T1000 (cell line): ENCODE data around the gene ADSS2.
"Not testable (repeated sequence)": the region's sequence is repeated elsewhere in the genome, so short reads cannot be mapped to it uniquely, and the experiment has no call there.

Source experiments
- DNase-seq: peaks from one replicate; lab custom pipeline; 2025; ENCODE audit warnings: mixed read lengths; lab: John Stamatoyannopoulos, UW

Gene ADSS2

DNA sequence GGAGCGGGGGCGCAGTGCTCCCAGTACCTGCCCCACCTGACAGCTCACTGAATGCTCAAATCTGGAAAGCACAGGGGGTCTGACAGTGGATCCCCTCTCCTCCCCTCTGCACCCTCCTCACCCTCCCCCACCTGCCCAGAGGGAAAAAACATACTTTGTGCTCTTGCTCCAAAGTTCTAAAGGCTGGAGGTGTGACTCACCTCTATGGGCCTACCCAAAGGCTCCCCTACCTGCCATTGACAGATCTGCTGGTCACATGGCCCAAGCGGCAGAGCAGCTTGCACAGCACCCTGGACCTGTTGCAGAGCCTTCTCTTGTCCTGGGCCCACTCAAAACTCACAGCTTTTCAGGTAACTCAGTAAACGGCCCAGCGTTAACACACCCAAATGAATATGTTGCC, 55.7 kb downstream of the ADSS2 start:
- DNase-seq, result no peak

DNA sequence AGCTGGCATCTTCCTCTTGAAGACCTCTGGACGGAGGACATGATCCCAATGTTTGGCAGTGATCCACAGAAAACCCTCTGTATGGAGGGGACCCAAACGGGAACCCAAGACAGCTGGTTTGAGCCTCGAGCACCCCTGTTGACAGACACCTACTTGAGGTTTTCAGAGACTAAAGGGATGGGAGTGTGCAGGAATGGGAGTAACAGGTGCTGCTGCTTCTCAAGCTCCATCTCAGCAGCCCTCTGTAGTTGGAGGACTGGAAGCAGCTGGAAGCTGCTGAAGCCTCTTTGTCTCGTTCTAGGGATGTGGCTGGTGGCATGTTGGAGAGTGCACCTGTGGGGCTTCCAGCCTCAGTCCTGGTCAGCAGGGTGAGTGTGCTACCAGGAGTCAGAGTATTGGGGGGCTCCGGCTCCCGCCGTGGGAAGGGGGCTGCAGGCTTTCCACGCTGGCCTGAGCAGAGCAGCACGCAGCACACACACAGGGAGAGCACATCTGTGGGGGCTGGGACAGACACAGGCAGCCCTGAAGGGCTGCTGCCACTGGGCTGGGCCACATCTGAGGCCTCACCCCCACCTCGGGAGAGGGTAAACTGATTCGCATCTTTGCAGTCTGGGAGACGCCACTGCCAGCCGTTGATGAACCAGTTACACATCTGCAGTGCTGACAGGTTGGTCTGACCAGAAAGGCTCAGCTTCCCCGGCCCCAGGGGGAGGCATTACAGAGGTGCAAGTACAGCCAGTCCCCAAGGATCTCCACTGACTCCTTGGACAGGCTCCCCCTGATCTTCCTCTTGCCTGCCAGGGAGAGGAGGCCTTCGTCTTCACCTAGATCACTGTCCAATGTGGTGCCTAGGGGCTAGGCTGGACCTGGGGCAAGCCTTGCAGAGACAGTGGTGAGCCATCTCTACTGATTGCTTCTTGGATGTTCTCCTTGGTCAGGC, 56.6 kb downstream of the ADSS2 start:
- DNase-seq, result no peak

DNA sequence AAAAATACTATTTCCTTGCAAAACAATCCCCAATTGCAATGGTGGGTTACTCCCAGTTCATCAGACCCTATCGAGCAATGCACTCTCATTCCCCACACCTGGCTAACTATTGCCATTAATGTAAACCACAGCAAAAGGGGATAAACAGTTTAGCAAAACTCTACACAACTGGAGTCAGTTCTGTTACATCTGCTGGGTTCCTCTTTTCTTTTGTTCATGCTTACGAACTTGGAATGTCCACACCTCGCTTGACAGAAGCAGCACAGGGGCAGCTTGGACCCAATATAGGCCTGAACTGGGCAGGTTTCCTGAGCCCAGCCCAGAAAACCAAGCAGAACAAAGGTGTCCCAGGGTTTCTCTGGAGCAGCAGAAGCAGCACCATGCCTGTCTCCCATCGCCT, 57.4 kb downstream of the ADSS2 start:
- no peak for DNase-seq

DNA sequence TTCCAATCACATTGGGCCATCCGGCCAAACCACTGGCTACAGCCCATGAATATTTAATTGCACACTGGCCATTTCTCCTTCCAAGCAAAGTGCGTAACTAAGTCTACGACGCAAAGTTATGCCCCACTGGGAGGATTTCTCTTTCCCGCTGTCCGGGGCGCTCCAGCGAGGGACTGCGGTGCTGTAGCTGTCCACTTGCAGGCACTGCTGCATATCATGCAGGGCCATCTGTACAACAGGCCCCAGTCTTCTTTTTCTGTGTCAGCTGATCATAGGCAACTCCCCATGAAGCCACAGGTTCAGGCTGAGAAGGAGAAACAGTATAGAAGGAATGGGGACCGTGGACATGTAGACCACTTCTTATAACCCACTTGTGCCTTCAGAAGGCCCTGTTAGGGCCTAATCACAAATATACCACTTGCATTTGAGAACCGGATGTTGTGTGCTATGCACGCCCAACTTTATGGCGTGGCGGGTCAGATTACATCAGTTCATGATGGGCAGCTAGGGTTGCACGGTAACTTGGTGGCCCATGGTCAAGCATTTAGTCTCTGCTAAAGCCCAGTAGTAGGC, 58.0 kb downstream of the ADSS2 start:
- DNase-seq, result no peak

DNA sequence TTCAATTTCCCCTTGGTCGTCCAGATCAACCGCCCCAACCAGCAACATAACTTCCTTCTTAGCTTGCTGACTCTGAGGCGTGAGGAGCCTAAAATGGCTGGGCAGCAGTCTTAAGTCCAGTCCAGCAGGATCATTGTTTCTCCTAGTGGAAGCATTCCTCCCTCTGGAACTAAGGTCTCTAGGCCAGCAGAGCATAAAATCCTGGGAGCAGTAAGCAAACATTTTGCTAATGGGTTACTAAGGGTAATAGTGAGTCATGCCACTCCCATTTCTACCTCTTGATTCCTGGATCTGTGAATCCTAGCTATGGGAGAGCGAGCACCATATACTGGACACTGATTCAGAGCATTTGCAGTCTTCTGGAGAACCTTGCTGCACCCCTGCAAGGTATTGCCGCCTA, 59.9 kb downstream of the ADSS2 start:
- no peak for DNase-seq

DNA sequence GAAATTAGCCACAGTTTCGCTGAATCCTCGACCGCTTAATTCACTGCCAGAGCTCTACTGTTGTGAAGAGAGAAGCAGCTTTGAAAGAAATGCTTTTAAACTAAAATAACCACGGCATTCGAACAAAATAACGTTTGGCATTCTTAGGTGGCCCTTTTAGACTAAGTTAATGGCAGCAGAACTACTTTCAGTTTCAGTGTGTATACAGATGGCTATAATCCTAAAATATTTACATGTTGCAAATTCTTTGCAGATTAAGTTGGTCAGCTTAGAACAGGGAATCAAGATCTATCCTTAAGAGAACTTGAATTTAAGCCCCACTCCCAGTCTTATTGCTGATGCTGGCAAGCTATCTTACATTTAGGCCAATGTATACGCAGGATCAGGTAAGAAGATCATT, 62.7 kb downstream of the ADSS2 start:
- DNase-seq, result no peak

DNA sequence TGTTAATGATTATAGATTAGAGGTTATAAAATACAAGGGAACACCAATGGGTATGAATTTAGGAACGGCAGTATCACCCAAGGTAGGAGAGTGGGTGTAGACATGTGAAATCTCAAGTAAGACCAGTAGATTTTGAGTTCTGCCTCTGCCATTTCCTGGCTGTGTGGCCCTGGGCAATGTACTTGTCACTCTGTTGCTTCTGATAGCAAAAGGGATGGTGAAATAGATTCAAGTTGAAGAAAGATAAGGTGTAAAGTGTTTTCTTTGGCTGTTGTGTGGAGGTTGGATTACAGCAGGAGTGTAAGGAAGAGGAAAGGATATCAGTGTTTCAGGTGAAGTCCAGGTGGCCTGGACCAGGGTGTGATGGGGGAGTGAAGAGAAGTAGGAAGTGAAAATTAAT, 64.3 kb downstream of the ADSS2 start:
- DNase-seq, result no peak

DNA sequence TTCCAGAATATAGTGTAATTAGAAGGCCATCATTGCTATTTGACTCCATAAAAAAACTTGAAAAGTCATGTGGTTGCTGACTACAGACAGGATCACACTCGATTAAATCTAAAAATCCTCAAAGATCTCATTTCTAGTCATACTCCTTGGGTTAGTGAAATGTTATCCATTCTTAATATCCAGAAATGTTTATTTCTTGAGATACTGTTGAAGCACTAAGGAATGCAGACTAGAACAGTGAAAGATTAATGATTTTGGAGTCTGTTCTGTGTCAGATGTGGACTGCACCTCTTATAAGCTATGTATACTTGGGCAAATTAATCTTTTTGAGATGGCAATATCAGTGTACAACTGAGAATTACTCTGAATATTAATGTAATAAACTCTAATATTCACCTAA, 65.1 kb downstream of the ADSS2 start:
- no peak for DNase-seq

DNA sequence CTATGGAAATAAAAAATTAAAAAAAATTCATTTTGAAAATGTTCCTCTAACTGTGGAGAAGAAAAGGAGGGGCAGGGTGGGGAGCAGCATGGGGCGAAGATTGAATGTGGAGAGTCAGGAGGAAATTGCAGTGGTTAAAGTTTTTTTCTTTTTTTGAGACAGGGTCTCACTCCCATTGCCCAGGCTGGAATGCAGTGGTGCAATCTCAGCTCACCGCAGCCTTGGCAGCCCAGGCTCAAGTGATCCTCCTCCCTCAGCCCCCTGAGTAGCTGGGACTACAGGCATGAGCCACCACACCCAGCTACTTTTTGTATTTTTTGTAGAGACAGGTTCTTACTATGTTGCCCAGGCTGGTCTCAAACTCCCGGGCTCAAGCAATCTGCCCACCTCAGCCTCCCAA, 67.6 kb downstream of the ADSS2 start:
- no peak for DNase-seq

DNA sequence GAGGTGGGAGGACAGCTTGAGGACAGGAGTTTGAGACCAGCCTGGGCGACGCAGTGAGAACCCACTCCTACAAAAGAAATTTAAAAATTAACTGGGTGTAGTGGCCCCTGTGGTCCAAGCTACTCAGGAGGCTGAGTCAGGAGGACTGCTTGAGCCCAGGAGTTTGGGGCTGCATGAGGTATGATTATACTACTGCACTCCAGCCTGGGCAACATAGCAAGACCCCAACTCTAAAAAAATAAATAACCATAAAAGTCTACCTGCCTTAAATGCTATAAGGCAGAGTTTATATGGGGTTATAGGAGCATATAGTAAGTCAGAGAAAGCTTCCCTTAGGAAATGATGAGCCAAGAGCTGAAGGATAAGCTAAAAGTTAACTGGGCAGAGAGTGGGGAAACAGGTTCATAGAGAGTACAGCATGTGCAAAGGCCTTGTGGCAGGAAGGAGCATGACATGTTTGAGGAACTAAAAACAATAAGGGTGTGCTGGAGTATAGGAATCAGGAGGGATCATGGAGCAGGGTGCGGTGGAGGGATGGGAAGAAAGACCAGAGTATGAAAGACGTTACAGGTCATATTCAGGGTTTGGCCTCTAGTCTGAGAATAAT, 68.3 kb downstream of the ADSS2 start:
- no peak for DNase-seq

DNA sequence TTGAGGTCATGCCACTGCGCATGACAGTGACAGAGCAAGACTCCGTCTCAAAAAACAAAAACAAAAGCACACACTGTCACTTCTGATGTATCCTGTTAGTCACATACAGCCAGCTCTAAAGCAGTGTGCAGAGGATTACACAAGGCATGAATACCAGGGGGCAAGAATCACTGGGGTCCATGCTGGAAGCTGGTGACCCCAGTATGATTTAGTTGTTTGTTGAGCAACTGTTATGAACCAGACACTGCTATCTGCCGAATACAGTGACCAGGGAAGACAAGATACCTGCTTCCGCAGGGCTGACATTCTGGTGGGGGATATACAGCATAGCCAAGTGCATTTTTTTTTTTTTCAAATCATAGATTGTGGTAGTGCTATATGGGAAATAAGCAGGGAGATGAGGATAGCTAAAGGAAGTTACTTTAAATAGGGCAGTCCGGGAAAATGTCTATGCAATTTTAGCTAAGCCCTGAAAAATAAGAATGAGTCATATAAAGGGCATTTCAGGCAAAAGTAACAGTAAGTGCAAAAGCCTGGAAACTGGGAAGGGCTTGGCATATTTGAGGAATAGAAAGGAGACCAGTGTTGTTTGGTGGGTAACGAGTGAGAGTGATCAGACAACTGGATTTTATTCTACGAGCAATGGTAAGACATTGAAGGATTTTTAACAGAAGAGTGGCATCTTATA, 69.7 kb downstream of the ADSS2 start:
- DNase-seq, result no peak

DNA sequence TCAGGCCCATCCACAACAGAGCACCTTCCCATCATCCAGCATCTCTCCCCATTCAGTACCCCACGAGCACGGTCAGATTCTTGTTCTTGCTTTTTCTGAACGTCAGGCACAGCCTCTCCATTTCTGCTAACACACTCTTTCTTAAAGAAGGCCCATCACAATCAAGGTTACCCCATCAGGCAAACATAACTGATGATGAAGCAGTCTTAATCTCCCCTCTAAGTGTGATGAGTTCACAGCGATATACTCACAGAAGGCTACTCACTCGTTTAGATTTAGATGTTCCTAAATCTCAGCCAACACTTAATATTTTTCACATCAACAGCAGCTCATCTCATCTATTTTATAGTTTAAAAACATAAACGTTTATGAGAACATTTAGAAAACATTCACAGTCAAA, 75.6 kb downstream of the ADSS2 start:
- DNase-seq, result no peak

DNA sequence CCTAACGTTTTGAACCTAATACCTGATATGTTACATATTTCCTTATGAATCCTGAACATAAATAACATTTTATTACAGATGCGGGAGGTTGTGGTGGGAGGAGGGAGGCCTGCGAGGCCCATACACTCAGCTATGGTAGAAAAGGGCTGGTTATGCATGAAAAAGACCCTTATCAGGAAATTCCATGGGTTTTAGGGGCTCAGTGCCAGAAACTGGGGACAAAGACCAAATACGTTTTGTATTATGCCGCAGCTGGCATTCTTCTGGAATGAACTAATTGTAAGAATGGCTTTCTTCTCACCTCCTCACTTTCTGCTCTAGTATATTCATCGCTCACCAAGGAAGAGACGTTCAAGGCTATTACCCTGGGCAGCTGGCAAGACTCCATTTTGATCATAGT, 76.7 kb downstream of the ADSS2 start:
- DNase-seq, result no peak

DNA sequence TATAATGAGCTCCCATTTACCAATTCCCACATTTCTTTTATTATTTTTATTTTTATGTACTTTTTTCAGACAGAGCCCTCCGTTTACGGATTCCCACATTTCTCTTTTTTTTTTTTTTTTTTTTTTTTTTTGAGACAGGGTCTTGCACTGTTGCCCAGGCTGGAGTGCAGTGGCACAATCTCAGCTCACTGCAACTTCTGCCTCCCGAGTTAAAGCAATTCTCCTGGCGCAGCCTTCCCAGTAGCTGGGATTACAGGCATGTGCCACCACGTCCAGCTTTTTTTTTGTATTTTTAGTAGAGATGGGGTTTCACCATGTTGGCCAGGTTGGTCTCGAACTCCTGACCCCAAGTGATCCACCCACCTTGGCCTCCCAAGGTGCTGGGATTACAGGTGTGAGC, 77.2 kb downstream of the ADSS2 start:
- not testable (repeated sequence) for DNase-seq

DNA sequence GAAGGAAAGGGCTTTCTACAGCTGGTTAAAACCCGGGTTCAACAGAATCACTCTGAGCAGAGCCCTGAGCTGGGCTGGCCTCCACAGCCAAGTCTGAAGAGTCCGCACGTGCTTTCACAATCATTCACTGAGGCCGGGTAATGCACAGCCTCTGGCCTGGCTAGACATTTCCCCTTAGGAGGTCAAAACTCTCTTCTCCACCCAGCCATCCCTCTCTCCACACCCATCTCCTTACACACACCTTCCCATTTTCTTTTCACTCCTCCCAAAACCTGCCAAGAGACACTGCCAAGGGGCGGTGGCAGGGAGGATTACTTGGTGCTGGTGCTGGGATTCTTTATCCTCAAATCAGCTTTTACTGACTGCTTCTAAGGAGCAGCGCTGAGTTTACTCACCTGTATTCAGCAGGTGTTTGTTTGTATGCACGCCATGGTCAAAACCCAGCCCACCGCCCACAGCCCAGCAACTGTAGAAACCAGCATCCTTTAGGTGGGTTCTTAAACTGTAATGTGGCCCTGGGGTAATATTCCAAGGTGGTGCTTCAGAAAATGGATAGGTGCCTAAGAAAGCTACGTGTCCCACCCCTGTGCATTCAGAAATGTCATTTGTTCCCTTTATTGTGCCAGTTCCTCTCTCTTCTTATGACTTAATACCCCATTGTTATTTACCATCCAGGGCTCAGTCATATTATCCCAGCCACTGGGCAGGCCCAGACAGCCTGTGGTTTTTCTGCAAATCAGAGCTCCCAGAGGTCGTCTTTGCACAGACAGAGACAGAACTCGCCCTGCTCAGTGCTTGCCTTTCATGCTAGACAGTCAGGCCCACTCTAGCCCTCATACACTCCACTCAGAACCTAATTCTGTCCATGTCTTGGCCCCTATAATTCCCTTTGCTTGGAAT, 80.2 kb downstream of the ADSS2 start:
- no peak for DNase-seq

DNA sequence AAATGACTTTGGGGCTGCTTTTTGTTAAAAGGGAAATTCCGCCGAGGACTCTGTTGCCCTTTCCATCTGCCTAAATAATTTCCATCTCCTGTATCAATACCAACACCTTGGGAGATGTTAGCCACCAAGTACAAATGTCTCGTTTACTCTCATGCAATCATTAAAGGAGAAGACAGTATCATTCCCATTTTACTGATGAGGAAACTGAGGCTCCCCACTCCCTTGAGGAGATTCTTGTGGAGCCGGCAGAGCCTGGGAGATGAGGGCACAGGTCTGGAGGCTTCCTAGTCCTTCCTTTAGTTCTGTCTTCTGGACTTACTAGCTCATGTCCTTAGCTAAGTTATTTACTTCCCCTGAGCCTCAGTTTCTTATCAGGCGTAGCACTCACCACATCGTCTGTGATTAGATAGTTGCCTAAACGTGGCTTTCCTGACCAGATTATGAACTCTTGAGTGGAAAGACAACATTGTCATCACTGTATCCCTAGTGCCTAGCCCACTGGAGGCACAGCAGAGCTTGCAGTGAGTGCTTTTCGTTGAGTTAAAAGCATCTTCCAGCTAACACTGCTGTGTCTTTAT, 81.6 kb downstream of the ADSS2 start:
- no peak for DNase-seq

DNA sequence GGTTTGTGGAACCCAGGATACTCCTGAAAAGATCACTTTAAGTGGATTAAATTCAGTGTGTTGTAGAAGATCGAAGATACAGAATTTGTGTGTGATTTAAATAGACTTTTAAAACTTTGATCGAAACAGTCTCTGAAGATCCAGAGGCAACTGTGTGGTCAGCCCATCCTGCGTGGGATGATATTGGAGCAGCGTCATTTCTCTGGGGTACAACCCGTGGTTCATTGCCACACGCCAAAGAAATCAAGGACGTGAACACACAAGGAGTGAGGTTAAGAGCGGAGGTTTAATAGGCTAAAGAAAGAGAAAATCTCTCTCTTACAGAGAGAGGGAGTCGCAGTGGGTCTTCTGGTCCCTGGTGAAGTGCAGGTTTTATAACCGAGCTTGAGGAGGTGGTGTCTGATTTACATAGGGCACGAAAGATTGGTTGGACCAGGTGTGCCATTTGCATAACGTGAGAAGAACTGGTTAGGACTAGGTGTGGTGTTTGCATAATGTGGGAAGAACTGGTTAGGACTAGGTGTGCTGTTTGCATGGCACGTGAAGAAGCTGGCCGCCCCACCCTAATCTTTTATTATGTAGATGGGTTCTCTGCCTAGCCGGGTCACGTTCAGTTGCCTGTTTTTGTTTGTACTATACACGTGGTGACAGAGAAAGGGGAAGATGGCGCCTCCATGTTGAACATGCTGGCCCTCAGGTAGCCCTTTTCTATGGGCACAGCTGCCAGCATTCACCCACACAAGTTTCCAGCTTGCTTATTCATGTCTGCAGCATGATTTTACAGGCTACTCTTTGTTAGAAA, 82.3 kb downstream of the ADSS2 start:
- DNase-seq, result no peak

DNA sequence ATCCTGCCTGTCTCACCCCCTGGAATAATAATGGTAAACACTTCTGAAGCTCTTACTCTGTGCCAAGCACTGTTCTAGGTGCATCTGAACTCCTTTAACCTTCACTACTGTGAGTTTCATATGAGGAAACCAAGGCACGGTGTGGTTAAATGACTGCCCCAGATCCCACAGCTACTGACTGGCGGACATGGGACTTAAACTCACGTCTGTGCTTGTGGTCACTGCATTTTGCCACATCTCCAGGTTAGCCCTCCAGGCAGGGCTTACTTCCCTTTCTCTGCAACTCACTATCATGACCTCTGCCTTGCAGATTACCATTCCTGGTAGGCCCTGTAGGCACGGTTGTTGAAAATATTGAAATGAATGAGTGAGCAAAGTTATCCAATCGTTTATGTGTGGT, 83.4 kb downstream of the ADSS2 start:
- no peak for DNase-seq

DNA sequence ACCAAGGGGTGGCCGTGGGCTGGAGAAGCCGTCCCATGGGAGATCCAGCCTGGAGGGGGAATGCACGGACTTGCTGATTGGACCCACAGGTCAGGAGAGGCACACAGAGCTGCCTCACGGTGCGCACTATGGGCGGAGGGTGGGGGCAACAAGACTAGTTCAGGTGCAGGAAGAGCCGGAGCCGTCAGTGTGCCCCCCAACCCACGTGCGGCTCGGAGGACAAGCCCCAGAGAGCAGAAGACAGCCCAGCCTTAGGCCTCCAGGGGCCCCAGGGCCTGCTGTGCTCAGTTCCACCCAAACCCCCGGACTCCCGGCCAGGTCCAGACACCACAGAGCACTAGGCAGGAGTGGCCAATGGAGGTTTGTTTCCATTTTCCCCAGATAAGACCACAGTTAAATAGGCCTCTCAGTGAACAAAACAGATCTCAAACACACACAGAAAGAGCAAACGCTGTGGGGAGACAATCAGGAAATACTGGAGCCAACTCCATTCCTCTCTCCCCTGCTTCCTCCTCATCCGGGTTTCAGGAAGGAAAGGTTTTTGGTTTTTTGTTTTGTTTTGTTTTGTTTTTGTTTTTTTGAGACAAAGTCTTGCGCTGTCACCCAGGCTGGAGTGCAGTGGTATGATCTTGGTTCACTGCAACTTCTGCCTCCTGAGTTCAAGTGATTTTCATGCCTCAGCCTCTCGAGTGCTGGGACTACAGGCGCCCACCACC, 84.2 kb downstream of the ADSS2 start:
- DNase-seq, result no peak

DNA sequence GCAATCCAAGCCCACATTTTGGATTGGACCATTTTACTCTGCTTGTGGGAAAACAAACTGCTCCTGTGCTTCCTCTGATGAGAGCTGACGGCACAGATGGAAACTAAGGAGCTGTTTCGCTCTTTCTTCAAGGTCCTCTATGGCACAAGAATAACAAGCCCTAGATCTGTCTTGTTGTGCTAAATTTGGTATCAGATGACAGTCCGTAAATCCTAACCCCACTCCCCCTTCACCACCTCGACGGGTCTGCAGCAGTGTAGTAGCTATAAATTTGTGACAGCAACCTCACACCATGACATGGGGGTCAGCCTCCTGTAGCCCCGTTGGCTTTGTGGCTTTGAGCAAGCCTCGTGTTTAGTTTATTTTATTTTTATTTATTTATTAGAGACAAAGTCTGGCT, 85.9 kb downstream of the ADSS2 start:
- no peak for DNase-seq
